Psoas muscle (tissue), 8 donors: ENCODE measurements around the gene KLRC3. TPM values are rescaled to one million over a fixed set of nuclear protein-coding genes. Genes with fewer than 3 reads are reported as not detected.
"Not testable (repeated sequence)": the region's sequence is repeated elsewhere in the genome, so short reads cannot be mapped to it uniquely, and the experiment has no call there.

Experiments used
- ATAC-seq, 4 donors: fragments of 200-7000 bp; cut with Tn5 transposase; one replicate each; pipeline ENCODE4 v1.9.1; 2020; ENCODE audit warnings: moderate library complexity in 3 of 4, mild to moderate bottlenecking in 2 of 4
- DNase-seq, 2 donors: peaks; one replicate each; pipeline ENCODE4 v3.0.0-alpha.2; 2020
- H3K27ac ChIP-seq: fragments of 200-600 bp; one replicate; pipeline ENCODE4 v1.8.0; 2022
- H3K27me3 ChIP-seq, 3 donors: fragments of 200-600 bp in 1 of 3; one replicate each; pipeline versions ENCODE4 v1.6.1 to v1.8.0; 2013 to 2022; ENCODE audit warnings: low read length in 2 of 3, mild to moderate bottlenecking in 2 of 3, moderate library complexity in 1 of 3; ENCODE audit not compliant: insufficient read depth in 3 of 3
- H3K36me3 ChIP-seq, 2 donors: fragments of 200-600 bp in 1 of 2; one replicate each; pipeline versions ENCODE4 v1.6.1 to v1.8.0; 2013 to 2022; ENCODE audit warnings: low read depth in 1 of 2, mild to moderate bottlenecking in 1 of 2, moderate library complexity in 1 of 2; ENCODE audit not compliant: insufficient read depth in 1 of 2
- H3K4me1 ChIP-seq: fragments of 200-600 bp; one replicate; pipeline ENCODE4 v1.8.0; 2022
- H3K4me3 ChIP-seq: fragments of 200-600 bp; one replicate; pipeline ENCODE4 v1.8.0; 2022; ENCODE audit warnings: mild to moderate bottlenecking
- H3K9me3 ChIP-seq: fragments of 200-600 bp; one replicate; pipeline ENCODE4 v1.8.0; 2022
- WGBS, 3 donors: extraction: QIAGEN DNeasy Blood & Tissue Kit; methylation state at CpG; one replicate each; pipeline versions ENCODE4 v1.1.6 to v1.1.7; 2013; 5-methylcytosine and 5-hydroxymethylcytosine counted together
- intact Hi-C, 2 donors: fragments of 100-400 bp; cut with DNase I; formaldehyde crosslinking; loops; one replicate each; pipeline versions ENCODE4 v1.11.0 to v1.14.2; 2022
- polyA plus RNA-seq, 3 donors: library from polyadenylated mRNA; stranded (reverse); fragments of 200-250 nt; gene quantifications; one replicate each; pipeline ENCODE4 v1.2.3, GENCODE V29; 2013
- total RNA-seq, 4 donors: library from RNA; stranded (reverse); fragmentation: NEBNext Ultra II Directional in 2 of 4; extraction: Animal tissue kit (Norgen Biotek cat#: 25700) in 2 of 4; gene quantifications; one replicate each; pipeline versions ENCODE4 v1.2.1 to v1.2.4, GENCODE V29; 2021 to 2023
- TF ChIP-seq, protein P1 (sequence below): fragments of 200-600 bp; IDR thresholded peaks from one replicate; pipeline ENCODE4 v1.8.0; 2022; ENCODE audit warnings: antibody characterized with exemption
- donor health status: healthy with polysubstance abuse.
- donor health status: DM: no; HTN: no; CAD: no; lungs with moderate emphysema.
- donor health status: Bipolar disorder and iron deficiency.
- donor health status: healthy.
- donor health status: DM: yes; HTN: yes; CAD: no.
- donor health status: DM: no; HTN: no; CAD: no.
- donor health status: DM: no; HTN: no; CAD: no.
- donor health status: DM: yes; HTN: yes; CAD: no.

KLRC3 gene
- total and polyA plus RNA-seq, 7 donors, result not detected

GRCh38 chr12:10435816-10436215, 15.4 kb upstream of the KLRC3 start, which contains the start of gene KLRC2:
Gene KLRC2, minus strand, starts transcription at chr12:10436010. Its CDS starts 24 bp downstream, at chr12:10435986.
- H3K4me1 ChIP-seq, H3K4me3 ChIP-seq, H3K27me3 ChIP-seq, H3K27ac ChIP-seq, ATAC-seq, H3K9me3 ChIP-seq, intact Hi-C loops, DNase-seq, H3K36me3 ChIP-seq: not testable (repeated sequence)
- WGBS, 3 donors, result 43 to 60% (median 46%) methylated on average over 3 of the region's 3 CpGs

- H3K36me3 ChIP-seq, H3K27me3 ChIP-seq, ATAC-seq, H3K27ac ChIP-seq, intact Hi-C loops, DNase-seq, H3K4me1 ChIP-seq, H3K4me3 ChIP-seq, H3K9me3 ChIP-seq: not testable (repeated sequence)
- WGBS, 3 donors, result 71 to 81% (median 78%) methylated on average over 4 of the region's 4 CpGs
Measured at GRCh38 chr12:10430623-10431022, 10.2 kb upstream of the KLRC3 start.

DNA sequence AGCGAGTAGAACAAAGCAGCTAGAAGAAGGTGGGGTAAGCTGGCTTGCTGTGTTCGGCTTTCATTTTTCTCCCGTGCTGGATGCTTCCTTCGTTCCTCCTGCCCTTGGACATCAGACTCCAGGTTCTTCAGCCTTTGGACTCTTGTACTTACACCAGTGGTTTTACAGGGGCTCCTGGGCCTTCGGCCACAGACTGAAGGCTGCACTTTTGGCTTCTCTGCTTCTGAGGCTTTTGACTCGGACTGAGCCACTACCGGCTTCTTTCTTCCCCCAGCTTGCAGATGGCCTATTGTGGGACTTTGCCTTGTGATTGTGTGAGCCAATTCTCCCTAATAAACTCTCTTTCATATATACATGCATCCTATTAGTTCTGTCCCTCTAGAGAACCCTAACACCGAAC, 5.5 kb upstream of the KLRC3 start:
- 76 to 86% (median 84%) methylated on average over 8 of the region's 8 CpGs for WGBS, 3 donors
- H3K4me3 ChIP-seq, ATAC-seq, intact Hi-C loops, H3K36me3 ChIP-seq, H3K27me3 ChIP-seq, H3K9me3 ChIP-seq, H3K4me1 ChIP-seq, H3K27ac ChIP-seq, DNase-seq: not testable (repeated sequence)

DNA sequence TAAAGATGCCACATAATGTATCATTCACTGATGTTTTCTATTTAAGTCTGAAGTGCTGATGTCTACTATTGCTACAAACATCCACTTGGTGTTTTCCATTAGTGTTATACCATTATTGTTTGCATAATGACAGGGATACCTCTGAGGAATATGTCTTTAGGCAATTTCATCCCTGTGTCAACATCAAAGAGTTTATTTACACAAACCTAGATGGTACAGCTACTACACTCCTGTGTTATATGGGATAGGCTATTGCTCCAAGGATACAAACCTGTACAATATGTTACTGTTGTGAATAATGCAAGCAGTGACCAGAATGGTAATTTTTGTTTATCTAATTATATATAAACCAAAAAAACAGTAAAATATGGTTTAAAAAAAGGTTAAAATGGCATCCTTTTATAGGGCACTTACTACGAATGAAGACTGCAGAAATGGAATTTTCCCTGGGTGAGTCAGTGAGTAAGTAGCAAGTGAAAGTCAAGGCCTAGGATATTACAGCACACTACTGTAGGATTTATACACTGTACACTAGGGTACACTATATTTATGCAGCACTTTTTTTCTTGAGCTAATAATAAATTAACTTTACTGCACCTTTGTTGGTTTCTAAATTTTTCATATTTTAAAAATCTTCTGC, 4.0 kb upstream of the KLRC3 start:
- ATAC-seq, H3K27me3 ChIP-seq, H3K36me3 ChIP-seq, H3K4me1 ChIP-seq, intact Hi-C loops, H3K27ac ChIP-seq, DNase-seq, H3K9me3 ChIP-seq, H3K4me3 ChIP-seq: not testable (repeated sequence)
- WGBS, 3 donors, result 64 to 83% (median 75%) methylated on average over 1 of the region's 1 CpG

- H3K4me3 ChIP-seq, H3K9me3 ChIP-seq, intact Hi-C loops, H3K27me3 ChIP-seq, DNase-seq, H3K4me1 ChIP-seq, ATAC-seq, H3K36me3 ChIP-seq, H3K27ac ChIP-seq: not testable (repeated sequence)
- 11 to 36% (median 33%) methylated on average over 1 to 2 of the region's 3 CpGs for WGBS, 3 donors
Measured at GRCh38 chr12:10422159-10422558, 1.8 kb upstream of the KLRC3 start.

DNA sequence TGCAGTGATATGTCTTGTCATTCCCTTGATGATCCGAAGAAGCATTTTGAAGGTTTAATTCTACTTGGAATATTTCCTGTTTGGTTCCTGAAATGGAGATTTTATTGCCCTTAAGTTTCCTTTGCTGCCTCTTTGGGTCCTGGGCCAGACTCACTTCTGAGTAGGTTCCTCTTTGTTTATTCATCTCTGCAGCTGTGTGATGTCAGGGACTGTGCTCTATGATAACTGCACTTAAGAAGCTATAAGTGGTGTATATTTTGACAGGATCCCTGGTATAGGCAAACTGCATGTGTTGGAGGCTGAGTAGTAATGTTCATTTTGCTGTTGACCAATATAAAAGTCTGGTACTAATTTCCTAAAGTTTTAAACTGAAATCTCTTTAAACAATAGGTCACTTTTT, 11.0 kb downstream of the KLRC3 start, which contains the start of gene KLRC4:
TSS of gene KLRC4 (minus strand) at position 366 of the 400 bp plus-strand sequence. CDS start at position 184, 182 bp downstream.
- DNase-seq (no peak), ATAC-seq (no peak)
- no peaks in the 10 kb centered on the region for H3K4me1 ChIP-seq
- no peak within 1 kb of the TSS for H3K27ac ChIP-seq
- H3K36me3 ChIP-seq, result no peaks in the 10 kb centered on the region
- no peaks in the 10 kb centered on the region for H3K27me3 ChIP-seq
- TF ChIP-seq, protein P1, sequence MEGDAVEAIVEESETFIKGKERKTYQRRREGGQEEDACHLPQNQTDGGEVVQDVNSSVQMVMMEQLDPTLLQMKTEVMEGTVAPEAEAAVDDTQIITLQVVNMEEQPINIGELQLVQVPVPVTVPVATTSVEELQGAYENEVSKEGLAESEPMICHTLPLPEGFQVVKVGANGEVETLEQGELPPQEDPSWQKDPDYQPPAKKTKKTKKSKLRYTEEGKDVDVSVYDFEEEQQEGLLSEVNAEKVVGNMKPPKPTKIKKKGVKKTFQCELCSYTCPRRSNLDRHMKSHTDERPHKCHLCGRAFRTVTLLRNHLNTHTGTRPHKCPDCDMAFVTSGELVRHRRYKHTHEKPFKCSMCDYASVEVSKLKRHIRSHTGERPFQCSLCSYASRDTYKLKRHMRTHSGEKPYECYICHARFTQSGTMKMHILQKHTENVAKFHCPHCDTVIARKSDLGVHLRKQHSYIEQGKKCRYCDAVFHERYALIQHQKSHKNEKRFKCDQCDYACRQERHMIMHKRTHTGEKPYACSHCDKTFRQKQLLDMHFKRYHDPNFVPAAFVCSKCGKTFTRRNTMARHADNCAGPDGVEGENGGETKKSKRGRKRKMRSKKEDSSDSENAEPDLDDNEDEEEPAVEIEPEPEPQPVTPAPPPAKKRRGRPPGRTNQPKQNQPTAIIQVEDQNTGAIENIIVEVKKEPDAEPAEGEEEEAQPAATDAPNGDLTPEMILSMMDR, result no peak
- peaks cover 11% of the 10 kb centered on the region for H3K9me3 ChIP-seq
- intact Hi-C loops, result no loop called here
- H3K4me3 ChIP-seq, result no peak within 1 kb of the TSS
- WGBS, 3 donors, result 0 to 70% (median 59%) methylated on average over 1 of the region's 1 CpG

DNA sequence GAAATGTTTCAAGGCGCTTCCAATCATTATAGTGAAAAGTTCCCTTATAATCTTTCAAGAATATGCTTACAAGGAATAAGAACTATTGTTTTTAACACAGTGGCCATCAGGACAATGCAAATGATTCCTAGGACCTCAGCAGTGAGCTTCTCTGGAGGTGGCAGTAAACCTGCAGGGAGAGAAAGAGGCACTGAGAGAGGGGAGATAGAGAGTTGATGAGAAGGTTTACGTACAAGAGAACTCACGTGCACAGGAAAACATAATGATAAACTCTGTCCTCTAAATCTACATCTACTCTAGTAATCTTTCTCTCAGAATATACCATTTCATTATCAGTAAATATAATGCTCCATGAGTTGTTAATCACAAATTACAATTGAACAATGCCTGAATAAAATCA, 11.6 kb downstream of the KLRC3 start:
- ATAC-seq (no peak), DNase-seq (no peak)
- Histone ChIP-seq H3K36me3 (no peaks in the 10 kb centered on the region), H3K4me1 (no peaks in the 10 kb centered on the region), H3K9me3 (peaks cover 11% of the 10 kb centered on the region), H3K27me3 (no peaks in the 10 kb centered on the region), H3K27ac (no peak overlapping the region), H3K4me3 (no peak overlapping the region)
- intact Hi-C loops, result no loop called here
- TF ChIP-seq, protein P1, result no peak
- 38 to 70% (median 66%) methylated on average over 3 of the region's 3 CpGs for WGBS, 3 donors
